ENCODE data around the gene SCAMP3. TPM values are rescaled to one million over a fixed set of nuclear protein-coding genes. Genes with fewer than 3 reads are reported as not detected.
A peak's percentile ranks its signal among the peaks of the same experiment; 100 is the strongest.

Gene SCAMP3
- total and polyA plus RNA-seq, 2 donors (not counting 3 experiments of a cell fraction or from before 2014, with no cell fraction given) = 80.1 to 306 TPM

GRCh38 chr1:155254714-155255242 lies 7.4 kb downstream of the SCAMP3 start:
- intact Hi-C loops (cut with micrococcal nuclease) (loop anchor here (2.0 to 10.0 kb wide), 2 partner anchors 18 to 310 kb away; partner anchors contain the start of genes ASH1L and CLK2), dilution Hi-C loops (cut with MboI; ENCODE audit: extremely low pct_ligation_motif_present, low sequenced_read_pairs) (no loop called here)
- Histone ChIP-seq H3K27ac (ENCODE audit: insufficient read depth, low read depth, low read length) (peak overlapping the region; percentile 19), H3K4me1 (ENCODE audit: control insufficient read depth, extremely low read depth, insufficient read depth, low read length) (peaks cover 29% of the 10 kb centered on the region), H3K79me2 (ENCODE audit: control insufficient read depth, insufficient read depth, low read length) (peaks cover 9% of the 10 kb centered on the region), H3K27me3 (ENCODE audit: control insufficient read depth in 2 of 2, insufficient read depth in 2 of 2, low read length in 2 of 2) (no peaks in the 10 kb centered on the region), H3K4me3 (replicated peaks in 1 of 3; ENCODE audit: insufficient read depth in 1 of 3, low read depth in 1 of 3, low read length in 3 of 3) (peak overlapping the region; percentile 29 to 77 (median 57)), H3K9ac (replicated peaks; ENCODE audit: extremely low read depth, insufficient read depth, low read length) (peak overlapping the region; percentile 77), H3K9me1 (replicated peaks; ENCODE audit: control insufficient read depth, extremely low read depth, insufficient read depth, low read length) (no peaks in the 10 kb centered on the region), H3K9me3 (replicated peaks; ENCODE audit: control insufficient read depth, insufficient read depth, low read length) (no peaks in the 10 kb centered on the region), H4K20me1 (replicated peaks; ENCODE audit: control insufficient read depth, extremely low read depth, insufficient read depth, low read length) (no peaks in the 10 kb centered on the region), H3K36me3 (ENCODE audit: control insufficient read depth in 2 of 2, extremely low read depth in 1 of 2, insufficient read depth in 2 of 2, low read length in 2 of 2) (peaks cover 3 to 9% of the 10 kb centered on the region in 2 experiments), H3K4me2 (ENCODE audit: insufficient read depth, low read length) (peak overlapping the region; percentile 76), H2AFZ (ENCODE audit: low read depth, low read length) (peak overlapping the region; percentile 80)
- FAIRE-seq (peak; percentile 42), DNase-seq (ENCODE audit: low read depth, low spot score) (peak; percentile 31)
- CTCF ChIA-PET = no interaction called here
- TSS peak; percentile 40 for BruUV-seq (replicated peaks)
- TF ChIP-seq GATA2 (IDR thresholded peaks at IDR 0.05; ENCODE audit: insufficient read depth, insufficient read length, low read depth, low read length) = no peak
- no peak for TF ChIP-seq MYC (IDR thresholded peaks at IDR 0.05; ENCODE audit: low read depth, low read length)
- TF ChIP-seq CTCF (IDR thresholded peaks at IDR 0.05; ENCODE audit: extremely low read depth in 1 of 2, insufficient read depth in 1 of 2, low read depth in 1 of 2, low read length in 2 of 2) = peak in 1 of 2 donors; percentile 6
- POLR2A ChIA-PET = interaction anchor here (0.5 kb wide), 1 partner anchor 69 kb away, joined by 4 read pairs; no protein-coding TSS in a partner anchor

- peak overlapping the region; percentile 29 to 77 (median 57) for H3K4me3 ChIP-seq (replicated peaks in 1 of 3; ENCODE audit: insufficient read depth in 1 of 3, low read depth in 1 of 3, low read length in 3 of 3)
- TF ChIP-seq POLR2A (IDR thresholded peaks at IDR 0.05; ENCODE audit: low read depth, low read length) (no peak), CTCF (IDR thresholded peaks at IDR 0.05; ENCODE audit: extremely low read depth in 1 of 2, insufficient read depth in 1 of 2, low read depth in 1 of 2, low read length in 2 of 2) (no peak), POLR2AphosphoS5 (IDR thresholded peaks at IDR 0.05; ENCODE audit: insufficient read depth, low read depth, low read length) (no peak), JUN (IDR thresholded peaks at IDR 0.05; ENCODE audit: borderline replicate concordance, insufficient read depth, insufficient read length, low read depth) (no peak), EZH2 (IDR thresholded peaks at IDR 0.05; ENCODE audit: borderline replicate concordance, low read depth, low read length, severe bottlenecking) (no peak), FOS (IDR thresholded peaks at IDR 0.05; ENCODE audit: borderline replicate concordance, insufficient read depth, low read length) (no peak), MAX (IDR thresholded peaks at IDR 0.05; ENCODE audit: insufficient read depth, insufficient read length) (no peak), GATA2 (IDR thresholded peaks at IDR 0.05; ENCODE audit: insufficient read depth, insufficient read length, low read depth, low read length) (no peak), MYC (IDR thresholded peaks at IDR 0.05; ENCODE audit: low read depth, low read length) (no peak)
- no peaks in the 10 kb centered on the region for H3K9me1 ChIP-seq (replicated peaks; ENCODE audit: control insufficient read depth, extremely low read depth, insufficient read depth, low read length)
- H3K4me2 ChIP-seq (ENCODE audit: insufficient read depth, low read length) = peak overlapping the region; percentile 76
- no peaks in the 10 kb centered on the region for H3K9me3 ChIP-seq (replicated peaks; ENCODE audit: control insufficient read depth, insufficient read depth, low read length)
- H4K20me1 ChIP-seq (replicated peaks; ENCODE audit: control insufficient read depth, extremely low read depth, insufficient read depth, low read length) = no peaks in the 10 kb centered on the region
- dilution Hi-C loops (cut with MboI; ENCODE audit: extremely low pct_ligation_motif_present, low sequenced_read_pairs) (no loop called here), intact Hi-C loops (cut with micrococcal nuclease) (loop anchor here (2.0 to 10.0 kb wide), 2 partner anchors 19 to 311 kb away; partner anchors contain the start of genes ASH1L and CLK2)
- H3K79me2 ChIP-seq (ENCODE audit: control insufficient read depth, insufficient read depth, low read length) = peaks cover 9% of the 10 kb centered on the region
- no peaks in the 10 kb centered on the region for H3K27me3 ChIP-seq (ENCODE audit: control insufficient read depth in 2 of 2, insufficient read depth in 2 of 2, low read length in 2 of 2)
- H3K9ac ChIP-seq (replicated peaks; ENCODE audit: extremely low read depth, insufficient read depth, low read length) = peak overlapping the region; percentile 77
- H3K4me1 ChIP-seq (ENCODE audit: control insufficient read depth, extremely low read depth, insufficient read depth, low read length) = peaks cover 29% of the 10 kb centered on the region
- FAIRE-seq (peak; percentile 42), DNase-seq (ENCODE audit: low read depth, low spot score) (no peak)
- ChIA-PET CTCF (no interaction called here), POLR2A (no interaction called here)
- H2AFZ ChIP-seq (ENCODE audit: low read depth, low read length) = peak overlapping the region; percentile 80
- BruUV-seq (replicated peaks) = no TSS peak
- peaks cover 3 to 8% of the 10 kb centered on the region in 2 experiments for H3K36me3 ChIP-seq (ENCODE audit: control insufficient read depth in 2 of 2, extremely low read depth in 1 of 2, insufficient read depth in 2 of 2, low read length in 2 of 2)
- no peak overlapping the region for H3K27ac ChIP-seq (ENCODE audit: insufficient read depth, low read depth, low read length)
Measured at GRCh38 chr1:155254228-155254713, 7.9 kb downstream of the SCAMP3 start.

All from endothelial cell of umbilical vein (primary cell).